T-cell (primary cell): Measurements from ENCODE around the gene ERI3. TPM values are rescaled to one million over a fixed set of nuclear protein-coding genes. Genes with fewer than 3 reads are reported as not detected.

ENCODE experiments used
- ATAC-seq, 4 experiments: fragments of 200-7000 bp in 3 of 4; fragments of 150-1000 bp in 1 of 4; cut with Tn5 transposase; replicated peaks in 1 of 4; 1 replicate in 3 of 4; 2 replicates in 1 of 4; pipeline ENCODE4 v1.10.0; 2021; ENCODE audit warnings: moderate library complexity in 3 of 4, mild to moderate bottlenecking in 2 of 4, moderate number of reproducible peaks in 1 of 4
- CTCF ChIA-PET, 2 donors: fragments of 300-600 bp; sonication (Branson Sonifier 250); formaldehyde crosslinking; loops; one replicate each; lab custom pipeline; 2022; ENCODE audit warnings: antibody characterized with exemption in 2 of 2; lab: Charles Lee
- POLR2A ChIA-PET, 2 donors: fragments of 300-600 bp; sonication (Branson Sonifier 250); formaldehyde crosslinking; loops; one replicate each; lab custom pipeline; 2022; ENCODE audit warnings: antibody characterized with exemption in 2 of 2; lab: Charles Lee
- DNase-seq, 35 experiments: peaks; one replicate each; pipeline versions ENCODE4 v3.0.0 to v3.0.0-alpha.2; 2013 to 2023
- H3K27ac ChIP-seq: one replicate; pipeline ENCODE4 v1.5.1; 2013; ENCODE audit warnings: low read length
- H3K27me3 ChIP-seq, 2 experiments: replicated peaks in 1 of 2; 1 replicate in 1 of 2; 2 replicates in 1 of 2; pipeline versions ENCODE4 v1.6.1 to v1.7.0; 2013; ENCODE audit warnings: low read length in 1 of 2, mixed read lengths in 1 of 2; ENCODE audit not compliant: control insufficient read depth in 2 of 2, insufficient read depth in 2 of 2; ENCODE audit errors: extremely low read depth in 1 of 2
- H3K36me3 ChIP-seq, 2 donors: 1 replicate in 1 of 2; 2 replicates in 1 of 2; pipeline versions ENCODE4 v1.6.1 to v1.7.0; 2013; ENCODE audit warnings: low read length in 1 of 2; ENCODE audit not compliant: control insufficient read depth in 2 of 2, insufficient read depth in 1 of 2; ENCODE audit errors: extremely low read depth in 1 of 2
- H3K4me1 ChIP-seq, 2 experiments: 1 replicate in 1 of 2; 2 replicates in 1 of 2; pipeline versions ENCODE4 v1.6.1 to v1.7.0; 2013; ENCODE audit warnings: low read length in 2 of 2, mixed read lengths in 1 of 2; ENCODE audit not compliant: insufficient read depth in 2 of 2, control insufficient read depth in 1 of 2; ENCODE audit errors: extremely low read depth in 1 of 2
- H3K4me3 ChIP-seq, 2 donors: 1 replicate in 1 of 2; 2 replicates in 1 of 2; pipeline versions ENCODE4 v1.5.1 to v1.7.0; 2013; ENCODE audit warnings: mild to moderate bottlenecking in 2 of 2, low read length in 1 of 2, moderate library complexity in 1 of 2; ENCODE audit not compliant: control insufficient read depth in 1 of 2; ENCODE audit errors: extremely low read depth in 1 of 2
- H3K9me3 ChIP-seq: 2 replicates; pipeline ENCODE4 v1.7.0; 2013
- H3K27ac Mint-ChIP-seq, 2 donors: one replicate each; pipeline ENCODE4 v1.8.0; 2020 to 2021; ENCODE audit warnings: mild to moderate bottlenecking in 2 of 2, mixed read lengths in 2 of 2
- H3K27me3 Mint-ChIP-seq, 2 donors: one replicate each; pipeline ENCODE4 v1.8.0; 2021 to 2022; ENCODE audit warnings: mixed read lengths in 2 of 2
- H3K36me3 Mint-ChIP-seq: one replicate; pipeline ENCODE4 v1.8.0; 2021; ENCODE audit warnings: mixed read lengths
- H3K4me1 Mint-ChIP-seq, 3 donors: one replicate each; pipeline ENCODE4 v1.8.0; 2020 to 2022; ENCODE audit warnings: mixed read lengths in 3 of 3, mild to moderate bottlenecking in 1 of 3
- H3K4me3 Mint-ChIP-seq, 3 donors: one replicate each; pipeline ENCODE4 v1.8.0; 2020 to 2022; ENCODE audit warnings: mild to moderate bottlenecking in 3 of 3, mixed read lengths in 3 of 3, moderate library complexity in 3 of 3
- H3K9me3 Mint-ChIP-seq, 3 donors: one replicate each; pipeline ENCODE4 v1.8.0; 2020 to 2022; ENCODE audit warnings: mixed read lengths in 3 of 3
- WGBS: methylation state at CpG from one replicate; pipeline ENCODE4 v1.1.5; 2013; ENCODE audit warnings: missing lambda C conversion rate; ENCODE audit not compliant: insufficient coverage; 5-methylcytosine and 5-hydroxymethylcytosine counted together
- total RNA-seq, 35 experiments: library from RNA in 6 of 35; stranded (reverse) in 6 of 35; fragments of 120-200 nt in 1 of 35; gene quantifications; one replicate each; pipeline versions ENCODE4 v1.2.1 to v1.2.4 and lab custom pipeline; 2013 to 2026

ERI3 gene
- total RNA-seq, 5 donors from 2014 or later (not counting 1 experiment from before 2014, with no cell fraction given) = 29.3 to 39.4 (median 33.0) TPM

DNA sequence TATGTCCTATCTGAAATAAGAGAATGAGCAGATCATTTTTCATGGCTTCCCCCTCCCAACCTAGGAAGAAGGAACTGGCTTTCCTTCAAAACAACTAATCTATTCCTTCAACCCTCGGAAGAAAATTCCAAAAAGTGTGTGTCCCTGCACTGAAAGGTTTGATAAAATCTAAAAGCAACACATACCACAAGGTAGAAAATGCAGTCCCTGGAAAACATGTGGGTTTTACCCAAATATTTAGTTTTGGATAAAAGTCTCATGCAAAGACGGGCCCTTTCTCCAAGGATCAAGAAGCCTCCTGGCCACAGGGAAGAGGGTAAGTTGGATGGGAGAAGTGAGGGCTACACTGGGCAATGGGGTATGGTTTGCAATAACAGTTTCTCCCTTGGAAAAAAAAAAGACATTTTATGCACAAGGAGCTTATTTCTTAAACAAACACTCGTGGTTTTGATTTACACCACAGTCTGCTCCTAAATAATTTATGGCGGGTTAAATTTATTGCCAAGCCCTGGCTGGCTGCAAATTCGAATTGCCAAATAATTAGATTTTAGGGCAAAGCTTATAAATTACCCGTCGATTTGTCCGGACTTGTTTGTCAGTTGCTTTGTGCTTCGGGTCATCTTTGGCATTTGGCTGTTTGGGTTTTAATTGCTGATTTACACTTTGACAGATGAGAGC lies 28.9 kb downstream of the ERI3 start:
- ATAC-seq (no peak), DNase-seq (no peak)
- 100% methylated on average over 2 of the region's 9 CpGs for WGBS
- H3K27me3 Mint-ChIP-seq = no peaks in the 10 kb centered on the region
- Histone ChIP-seq H3K27me3 (no peaks in the 10 kb centered on the region), H3K4me1 (no peaks in the 10 kb centered on the region), H3K36me3 (no peaks in the 10 kb centered on the region), H3K9me3 (no peaks in the 10 kb centered on the region), H3K27ac (no peak overlapping the region), H3K4me3 (no peak overlapping the region)
- H3K4me1 Mint-ChIP-seq = peaks cover 4 to 23% (median 13%) of the 10 kb centered on the region in 3 donors
- POLR2A ChIA-PET = no interaction called here
- H3K27ac Mint-ChIP-seq = no peak overlapping the region
- CTCF ChIA-PET = interaction anchor here in 1 of 2 donors (0.6 kb wide), 1 partner anchor 1486 kb away, joined by 4 read pairs; no protein-coding TSS in a partner anchor
- H3K9me3 Mint-ChIP-seq = no peaks in the 10 kb centered on the region
- H3K36me3 Mint-ChIP-seq = peaks cover 24% of the 10 kb centered on the region
- H3K4me3 Mint-ChIP-seq = no peak overlapping the region

DNA sequence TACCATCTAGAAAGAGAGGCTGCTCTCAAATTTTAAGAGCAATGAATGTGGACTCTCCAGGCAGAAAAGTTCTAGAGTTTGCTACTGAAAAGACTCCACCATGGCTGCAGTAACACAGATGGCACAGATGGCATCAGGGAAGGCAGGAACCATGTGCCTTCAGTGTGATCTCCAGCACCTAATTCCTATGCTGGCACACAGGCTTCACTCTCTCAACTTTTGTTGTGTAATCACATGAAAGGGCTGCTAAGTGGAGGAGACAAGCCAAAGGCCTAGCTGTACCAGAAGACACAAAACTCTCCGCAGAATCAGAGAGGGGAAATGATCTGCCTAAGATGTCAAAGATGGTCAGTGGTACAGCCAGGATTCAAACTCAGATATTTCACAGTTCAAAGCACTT lies 31.1 kb downstream of the ERI3 start:
- H3K36me3 Mint-ChIP-seq = peaks cover 21% of the 10 kb centered on the region
- H3K4me3 Mint-ChIP-seq = no peak overlapping the region
- H3K27ac Mint-ChIP-seq = no peak overlapping the region
- WGBS = 100% methylated on average over 1 of the region's 1 CpG
- ChIA-PET POLR2A (no interaction called here), CTCF (interaction anchor here in 1 of 2 donors (0.5 kb wide), 1 partner anchor 1070 kb away, joined by 8 read pairs; no protein-coding TSS in a partner anchor)
- H3K9me3 ChIP-seq = no peaks in the 10 kb centered on the region
- DNase-seq (no peak), ATAC-seq (no peak)
- no peaks in the 10 kb centered on the region for H3K9me3 Mint-ChIP-seq
- H3K4me3 ChIP-seq = no peak overlapping the region
- no peak overlapping the region for H3K27ac ChIP-seq
- no peaks in the 10 kb centered on the region for H3K4me1 ChIP-seq
- H3K36me3 ChIP-seq = peaks cover 6 to 7% of the 10 kb centered on the region in 2 donors
- peaks cover 0 to 11% (median 5%) of the 10 kb centered on the region in 3 donors for H3K4me1 Mint-ChIP-seq
- no peaks in the 10 kb centered on the region for H3K27me3 Mint-ChIP-seq
- H3K27me3 ChIP-seq = no peaks in the 10 kb centered on the region

DNA sequence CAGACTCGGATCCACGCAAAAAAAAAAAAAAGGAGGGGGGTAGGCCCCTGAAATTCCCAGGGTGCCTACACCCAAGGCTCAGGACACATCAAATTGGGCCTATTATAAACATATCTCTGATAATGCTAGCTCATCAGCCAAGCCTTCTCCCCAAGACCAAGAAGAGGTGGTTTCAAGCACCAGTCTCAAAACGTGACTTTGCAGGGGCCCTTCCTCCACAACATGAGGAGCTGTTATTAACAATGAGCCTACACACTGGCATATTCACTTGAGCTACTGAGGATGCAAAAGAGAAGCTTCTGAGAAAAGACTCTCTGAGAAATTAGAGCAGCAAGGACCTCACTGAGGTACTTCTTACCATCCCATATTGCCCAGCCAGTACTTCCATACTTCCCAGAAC lies 32.7 kb downstream of the ERI3 start:
- Mint-ChIP-seq H3K27me3 (no peaks in the 10 kb centered on the region), H3K4me1 (peaks cover 6 to 16% (median 8%) of the 10 kb centered on the region in 3 donors), H3K4me3 (no peak overlapping the region), H3K27ac (no peak overlapping the region), H3K36me3 (peaks cover 32% of the 10 kb centered on the region), H3K9me3 (no peaks in the 10 kb centered on the region)
- DNase-seq (no peak), ATAC-seq (no peak)
- Histone ChIP-seq H3K4me3 (no peak overlapping the region), H3K9me3 (no peaks in the 10 kb centered on the region), H3K27me3 (no peaks in the 10 kb centered on the region), H3K36me3 (peaks cover 6 to 18% of the 10 kb centered on the region in 2 donors), H3K27ac (no peak overlapping the region), H3K4me1 (peaks cover 0 to 4% of the 10 kb centered on the region in 2 experiments)
- POLR2A ChIA-PET = interaction anchor here in 1 of 2 donors (0.7 kb wide), 1 partner anchor 301 kb away, joined by 8 read pairs; no protein-coding TSS in a partner anchor
- CTCF ChIA-PET = interaction anchor here in 1 of 2 donors (0.6 kb wide), 1 partner anchor 26 kb away, joined by 3 read pairs; no protein-coding TSS in a partner anchor
- WGBS = no CpG with 5 or more reads among the region's 3 CpGs

DNA sequence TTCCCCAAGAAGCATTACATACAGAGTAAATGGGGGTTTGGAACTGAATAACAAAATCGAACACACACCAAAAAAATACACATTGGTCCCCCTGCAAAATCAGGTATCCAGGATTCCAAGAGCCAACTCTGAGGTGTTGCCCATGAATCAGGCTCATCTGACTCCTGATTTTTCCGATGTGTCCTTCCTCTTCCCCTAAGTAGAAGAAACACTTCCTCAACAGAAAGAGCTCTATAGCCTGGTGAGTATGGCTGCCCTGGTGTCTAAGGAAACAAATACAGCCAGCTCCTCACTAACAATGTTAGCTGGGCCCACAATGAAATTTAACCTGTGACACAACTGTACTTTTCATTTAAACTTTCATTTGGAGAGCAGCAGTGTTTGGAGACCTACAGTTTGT lies 33.6 kb downstream of the ERI3 start:
- no peak overlapping the region for H3K4me3 ChIP-seq
- WGBS = no CpG with 5 or more reads among the region's 2 CpGs
- no peaks in the 10 kb centered on the region for H3K9me3 Mint-ChIP-seq
- peaks cover 10 to 25% of the 10 kb centered on the region in 2 donors for H3K36me3 ChIP-seq
- ATAC-seq (no peak), DNase-seq (no peak)
- no peak overlapping the region for H3K27ac ChIP-seq
- peaks cover 41% of the 10 kb centered on the region for H3K36me3 Mint-ChIP-seq
- H3K27me3 ChIP-seq = no peaks in the 10 kb centered on the region
- ChIA-PET POLR2A (interaction anchor here in 1 of 2 donors (0.7 kb wide), 1 partner anchor 302 kb away, joined by 8 read pairs; no protein-coding TSS in a partner anchor), CTCF (no interaction called here)
- H3K4me1 Mint-ChIP-seq = peaks cover 5 to 16% (median 7%) of the 10 kb centered on the region in 3 donors
- H3K9me3 ChIP-seq = no peaks in the 10 kb centered on the region
- H3K4me1 ChIP-seq = peaks cover 0 to 4% of the 10 kb centered on the region in 2 experiments
- no peak overlapping the region for H3K27ac Mint-ChIP-seq
- no peak overlapping the region for H3K4me3 Mint-ChIP-seq
- no peaks in the 10 kb centered on the region for H3K27me3 Mint-ChIP-seq

DNA sequence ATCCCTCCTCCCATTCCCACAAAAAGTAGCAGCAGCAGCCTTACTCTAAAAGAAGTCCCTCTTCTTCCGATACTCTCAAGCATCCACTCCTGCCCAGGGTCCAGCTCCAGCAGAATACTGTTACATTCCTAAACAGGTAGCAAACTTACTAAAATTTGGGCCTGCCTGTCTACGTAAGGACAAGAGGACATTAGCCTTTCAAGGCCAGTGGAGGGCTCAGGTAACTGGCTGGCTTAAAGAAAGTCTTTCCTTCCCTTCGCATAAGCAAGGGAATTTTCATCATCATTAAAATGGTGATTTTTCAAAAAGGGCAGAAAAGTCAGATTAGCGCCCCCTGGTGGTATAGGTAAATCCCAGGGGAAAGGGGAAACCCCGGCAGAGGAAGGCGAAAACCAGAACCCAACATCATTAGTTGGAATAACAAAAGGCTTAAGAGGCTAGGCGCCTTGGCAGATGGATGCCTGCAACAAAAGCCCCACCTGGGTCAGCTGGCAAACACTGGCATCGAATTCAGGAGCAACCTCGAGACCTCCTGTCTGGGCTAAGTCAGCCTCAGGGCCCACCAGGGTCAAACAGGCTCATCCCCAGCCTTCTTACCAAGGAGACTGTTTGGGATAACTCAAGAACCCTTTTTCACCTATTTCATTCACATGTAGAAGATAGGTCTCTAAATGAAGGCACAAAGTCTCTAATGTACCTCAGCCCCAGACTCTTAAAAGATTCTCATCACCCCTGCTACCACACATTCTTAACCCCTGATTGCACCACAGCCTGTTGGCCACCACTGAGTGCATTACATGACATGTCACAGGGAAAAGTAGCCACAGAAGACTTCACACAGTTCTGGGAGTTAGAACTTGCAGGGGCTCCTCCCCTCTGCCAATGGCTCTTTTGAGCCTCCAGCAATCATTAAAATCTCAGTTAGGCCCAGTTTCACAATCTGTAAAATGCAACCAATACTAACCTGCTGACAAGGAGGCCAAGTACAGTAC lies 36.7 kb downstream of the ERI3 start:
- no peaks in the 10 kb centered on the region for H3K27me3 Mint-ChIP-seq
- WGBS = 62% methylated on average over 5 of the region's 9 CpGs
- peaks cover 15 to 48% of the 10 kb centered on the region in 2 donors for H3K36me3 ChIP-seq

DNA sequence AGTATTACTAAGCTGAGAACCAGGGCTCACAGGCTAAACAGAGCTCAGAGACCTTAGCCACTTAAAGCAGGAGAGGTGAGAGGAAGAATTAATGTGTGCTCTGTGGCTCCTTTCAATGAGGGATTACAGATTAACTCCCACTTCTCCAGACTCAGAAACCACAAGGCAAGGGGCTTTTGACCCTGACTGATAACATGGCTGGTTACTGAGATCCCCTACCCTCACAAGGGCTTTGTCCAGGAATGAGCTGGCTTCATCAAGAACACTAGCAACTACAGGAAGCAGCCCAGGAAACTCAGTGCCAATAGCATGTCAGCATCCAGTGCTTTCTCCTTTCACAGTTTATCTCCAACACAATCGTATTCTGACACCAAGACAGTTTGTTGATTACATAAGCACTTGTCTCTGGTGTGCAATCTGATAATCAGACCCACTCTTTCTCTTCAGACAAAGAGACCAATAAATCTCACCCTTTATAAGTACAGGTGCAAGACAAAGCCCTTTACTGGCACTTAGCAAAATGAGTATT lies 38.8 kb downstream of the ERI3 start:
- H3K36me3 ChIP-seq = peaks cover 18 to 66% of the 10 kb centered on the region in 2 donors
- ATAC-seq = no peak

More for the DNA sequence above, 36.7 kb downstream of the ERI3 start:
- H3K4me1 Mint-ChIP-seq = peaks cover 5 to 16% (median 8%) of the 10 kb centered on the region in 3 donors
- no peak overlapping the region for H3K4me3 Mint-ChIP-seq
- Histone ChIP-seq H3K4me1 (peaks cover 0 to 4% of the 10 kb centered on the region in 2 experiments), H3K27me3 (no peaks in the 10 kb centered on the region), H3K27ac (no peak overlapping the region), H3K4me3 (no peak overlapping the region), H3K9me3 (no peaks in the 10 kb centered on the region)
- peaks cover 39% of the 10 kb centered on the region for H3K36me3 Mint-ChIP-seq
- CTCF ChIA-PET = no interaction called here
- H3K27ac Mint-ChIP-seq = no peak overlapping the region
- DNase-seq = peak in 29 of 35 experiments; percentile 8 to 73 (median 29)
- POLR2A ChIA-PET = no interaction called here
- no peaks in the 10 kb centered on the region for H3K9me3 Mint-ChIP-seq
- peak in 2 of 4 experiments; percentile 29 to 60 for ATAC-seq

More for the DNA sequence above, 38.8 kb downstream of the ERI3 start:
- CTCF ChIA-PET = interaction anchor here (0.5 kb wide), 2 partner anchors 78 to 253 kb away, joined by 3 read pairs; no protein-coding TSS in a partner anchor
- Histone ChIP-seq H3K9me3 (no peaks in the 10 kb centered on the region), H3K4me1 (peaks cover 0 to 4% of the 10 kb centered on the region in 2 experiments), H3K27me3 (no peaks in the 10 kb centered on the region), H3K27ac (no peak overlapping the region), H3K4me3 (no peak overlapping the region)
- 13% methylated on average over 1 of the region's 1 CpG for WGBS
- H3K9me3 Mint-ChIP-seq = no peaks in the 10 kb centered on the region
- POLR2A ChIA-PET = no interaction called here
- no peak overlapping the region for H3K4me3 Mint-ChIP-seq
- no peak overlapping the region for H3K27ac Mint-ChIP-seq
- H3K27me3 Mint-ChIP-seq = no peaks in the 10 kb centered on the region
- peaks cover 3 to 16% (median 8%) of the 10 kb centered on the region in 3 donors for H3K4me1 Mint-ChIP-seq
- H3K36me3 Mint-ChIP-seq = peaks cover 43% of the 10 kb centered on the region
- no peak for DNase-seq
